LoVo (cell line): ENCODE data around the gene TCFL5.

Experiments
- DNase-seq: peaks from one replicate; pipeline ENCODE4 v3.0.0-alpha.2; 2016; ENCODE audit warnings: low spot score

The TCFL5 gene

GRCh38 chr20:62797671-62798532 lies 63.7 kb downstream of the TCFL5 start:
- DNase-seq = no peak

- DNase-seq = no peak
Measured at GRCh38 chr20:62796699-62797491, 64.7 kb downstream of the TCFL5 start.

GRCh38 chr20:62795023-62795761 lies 66.4 kb downstream of the TCFL5 start:
- peak; percentile 48 for DNase-seq

GRCh38 chr20:62794007-62794724 lies 67.5 kb downstream of the TCFL5 start:
- peak; percentile 93 for DNase-seq

- DNase-seq = no peak
Measured at GRCh38 chr20:62793757-62794006, 67.9 kb downstream of the TCFL5 start.

GRCh38 chr20:62792940-62793756 lies 68.5 kb downstream of the TCFL5 start:
- DNase-seq = no peak

GRCh38 chr20:62792182-62792939 lies 69.3 kb downstream of the TCFL5 start:
- DNase-seq = no peak

- DNase-seq = peak; percentile 78
Measured at GRCh38 chr20:62791301-62792181, 70.1 kb downstream of the TCFL5 start.
